Activated T-cell treated with anti-CD3 and anti-CD28 coated beads for 48 hours (primary cell): ENCODE measurements around the gene EXTL1.
A peak's percentile ranks its signal among the peaks of the same experiment; 100 is the strongest.

Experiments
- DNase-seq: peaks from one replicate; pipeline ENCODE4 v3.0.0-alpha.2; 2020; ENCODE audit warnings: low read depth

Gene EXTL1

GRCh38 chr1:26025060-26025459, 3.5 kb downstream of the EXTL1 start:
- no peak for DNase-seq

GRCh38 chr1:26025517-26025916, 3.9 kb downstream of the EXTL1 start:
- no peak for DNase-seq

GRCh38 chr1:26027716-26028489, 6.3 kb downstream of the EXTL1 start:
- no peak for DNase-seq

GRCh38 chr1:26028490-26028980, 7.0 kb downstream of the EXTL1 start:
- DNase-seq, result no peak

DNA sequence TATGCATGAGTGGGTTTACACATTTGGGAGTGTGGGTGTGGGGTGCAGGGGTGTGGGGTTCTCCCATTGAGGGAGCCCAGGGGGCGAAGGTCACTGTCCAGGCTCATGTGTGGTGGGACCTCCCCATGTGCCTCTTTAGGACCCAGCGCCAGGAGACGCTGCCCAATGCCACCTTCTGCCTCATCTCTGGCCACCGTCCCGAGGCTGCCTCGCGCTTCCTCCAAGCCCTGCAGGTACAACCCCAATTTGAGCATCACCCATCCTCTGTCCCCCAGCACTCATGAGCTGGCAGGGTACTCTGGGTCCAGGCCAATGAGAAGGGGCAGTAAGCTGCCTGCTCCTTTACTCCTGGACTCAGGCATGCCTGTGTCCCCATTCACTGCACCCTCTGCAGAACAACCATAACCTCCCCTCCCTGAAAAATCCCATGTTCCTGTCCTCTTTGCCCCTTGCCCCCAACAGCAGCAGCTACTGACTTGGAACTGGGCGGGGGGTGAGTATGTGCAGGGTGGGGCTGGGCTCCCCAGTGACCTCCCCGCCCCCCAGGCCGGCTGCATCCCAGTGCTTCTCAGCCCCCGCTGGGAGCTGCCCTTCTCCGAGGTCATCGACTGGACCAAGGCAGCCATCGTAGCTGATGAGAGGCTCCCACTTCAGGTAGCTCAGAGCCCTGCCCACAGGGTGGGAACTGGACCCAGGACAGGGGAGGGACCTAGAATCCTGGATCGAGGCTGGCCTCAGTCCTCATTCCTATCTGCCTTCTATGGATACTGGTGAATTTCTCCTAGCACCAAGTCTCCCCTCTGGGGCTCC, 7.7 kb downstream of the EXTL1 start:
- DNase-seq, result no peak

GRCh38 chr1:26029864-26030481, 8.4 kb downstream of the EXTL1 start:
- DNase-seq, result no peak

GRCh38 chr1:26031196-26031595, 9.6 kb downstream of the EXTL1 start:
- DNase-seq, result no peak

- no peak for DNase-seq
These were observed 10.1 kb downstream of the EXTL1 start for GRCh38 chr1:26031611-26032220.

GRCh38 chr1:26032656-26033357, 11.2 kb downstream of the EXTL1 start:
- no peak for DNase-seq

- no peak for DNase-seq
These were observed 13.1 kb downstream of the EXTL1 start for GRCh38 chr1:26034504-26035202.

DNA sequence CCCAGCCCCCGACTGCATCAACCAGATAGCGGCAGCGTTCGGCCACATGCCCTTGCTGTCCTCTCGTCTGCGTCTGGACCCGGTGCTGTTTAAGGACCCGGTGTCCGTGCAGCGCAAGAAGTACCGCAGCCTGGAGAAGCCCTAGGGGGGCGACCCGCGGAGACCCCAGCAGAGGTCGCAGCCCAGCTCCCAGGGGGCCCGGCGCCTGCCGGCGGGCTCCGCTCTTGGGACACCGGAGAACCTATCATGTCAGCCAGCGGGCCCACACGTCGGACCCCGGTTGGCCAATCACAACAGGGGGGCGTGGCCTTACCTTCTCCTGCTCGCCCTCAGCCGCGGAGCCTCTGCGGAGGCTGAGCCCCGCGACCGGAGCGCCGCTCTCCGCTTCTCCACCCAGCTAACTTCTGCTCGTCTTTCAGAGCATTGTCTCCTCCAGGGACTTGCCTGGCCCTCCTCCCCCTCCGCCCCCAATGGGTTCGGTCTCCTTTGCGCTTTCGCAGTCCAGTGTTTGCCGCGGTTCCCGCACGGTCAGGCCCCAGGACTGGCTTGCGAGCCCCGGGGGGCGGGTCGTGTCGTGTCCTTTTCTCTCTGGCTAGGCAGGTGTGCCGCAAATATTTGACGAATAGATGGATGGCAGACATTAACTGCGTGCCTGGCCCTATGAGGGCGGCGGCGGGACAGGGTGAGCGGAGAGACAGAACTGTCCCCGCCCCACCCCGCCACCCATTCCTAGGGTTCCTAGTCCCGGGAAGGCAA, 13.8 kb downstream of the EXTL1 start:
- DNase-seq, result peak; percentile 89

DNA sequence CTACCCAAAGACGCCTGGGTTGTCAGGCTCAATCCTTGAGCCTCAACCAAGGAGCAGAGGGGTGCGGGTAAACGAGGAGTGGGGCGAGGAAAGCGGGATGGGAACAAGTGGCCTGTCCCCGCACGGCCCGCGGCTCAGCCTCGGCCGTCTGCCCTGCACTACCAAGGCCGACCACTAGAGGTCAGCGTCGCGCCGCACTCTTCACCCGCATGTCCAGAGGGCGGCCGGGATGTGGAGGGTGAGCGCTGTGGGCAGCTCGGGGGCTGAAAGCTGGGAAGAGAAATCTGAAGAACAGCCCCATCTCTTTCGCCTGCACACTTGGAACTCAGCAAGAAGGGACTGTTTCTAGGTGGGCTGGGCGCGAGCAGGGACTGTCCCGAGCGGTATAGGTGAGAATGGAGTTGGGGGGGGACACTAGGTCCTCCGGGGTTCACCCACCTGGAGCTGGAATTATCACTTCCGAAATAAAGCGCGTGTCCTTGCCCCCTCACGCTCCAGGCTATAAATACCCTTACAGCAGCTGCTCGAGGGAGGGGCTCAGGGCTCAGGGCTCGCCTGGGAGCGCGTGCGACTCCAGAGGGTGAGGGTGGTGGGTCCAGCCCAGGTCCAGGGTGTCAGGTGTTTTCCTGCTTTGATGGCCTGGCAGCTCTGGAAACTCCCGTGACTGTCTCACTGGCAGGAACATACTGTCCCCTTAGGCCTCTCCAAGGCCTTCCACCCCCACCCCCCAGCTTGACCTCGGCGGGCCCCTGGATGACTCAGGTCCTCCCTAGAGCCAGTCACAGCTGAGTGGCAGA, 14.6 kb downstream of the EXTL1 start:
- DNase-seq, result peak; percentile 73

DNA sequence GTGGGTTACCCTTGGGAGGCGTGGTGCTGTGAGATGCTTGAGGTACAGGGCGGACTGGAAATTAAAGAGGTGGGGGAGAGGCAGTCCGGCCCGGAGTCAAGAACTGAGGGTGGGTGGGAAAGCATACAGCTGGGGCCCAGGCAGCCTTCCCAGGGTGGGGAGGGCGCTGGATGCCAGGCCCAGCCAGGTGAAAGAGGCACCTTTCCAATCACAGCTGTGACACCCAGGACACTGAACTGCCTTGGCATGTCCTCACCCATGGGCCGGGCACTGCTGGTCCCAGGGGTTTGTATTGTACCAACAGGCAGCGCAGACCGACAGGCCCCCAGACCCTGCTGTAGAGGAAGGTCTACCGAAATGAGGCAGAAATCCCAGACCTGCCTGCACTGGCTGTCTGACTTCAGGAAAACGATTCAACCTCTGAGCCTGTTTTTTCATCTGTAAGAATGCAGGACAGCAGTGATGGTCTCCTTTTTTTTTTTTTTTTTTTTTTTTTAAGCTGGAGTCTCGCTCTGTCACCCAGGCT, 15.2 kb downstream of the EXTL1 start:
- no peak for DNase-seq

DNA sequence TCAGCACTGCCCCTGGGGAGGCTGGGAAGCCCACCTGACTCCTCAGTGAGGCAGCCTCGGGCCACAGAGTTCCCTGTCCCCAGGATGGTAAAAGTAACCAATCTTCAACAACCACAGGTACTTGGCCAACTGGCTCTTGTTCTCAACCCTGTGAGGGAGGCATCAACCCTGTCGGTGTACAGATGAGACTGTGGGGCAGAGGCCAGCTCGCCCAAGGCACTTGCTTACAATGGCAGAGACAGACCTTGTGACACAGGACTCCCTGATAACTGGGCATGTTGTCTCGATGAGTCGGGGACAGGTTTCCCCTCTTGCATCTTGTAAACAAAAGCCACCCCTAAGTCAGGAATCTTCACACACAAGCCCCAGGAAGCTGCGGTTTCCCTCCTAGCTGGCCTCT, 16.3 kb downstream of the EXTL1 start:
- no peak for DNase-seq

GRCh38 chr1:26038477-26038876, 16.9 kb downstream of the EXTL1 start:
- no peak for DNase-seq

DNA sequence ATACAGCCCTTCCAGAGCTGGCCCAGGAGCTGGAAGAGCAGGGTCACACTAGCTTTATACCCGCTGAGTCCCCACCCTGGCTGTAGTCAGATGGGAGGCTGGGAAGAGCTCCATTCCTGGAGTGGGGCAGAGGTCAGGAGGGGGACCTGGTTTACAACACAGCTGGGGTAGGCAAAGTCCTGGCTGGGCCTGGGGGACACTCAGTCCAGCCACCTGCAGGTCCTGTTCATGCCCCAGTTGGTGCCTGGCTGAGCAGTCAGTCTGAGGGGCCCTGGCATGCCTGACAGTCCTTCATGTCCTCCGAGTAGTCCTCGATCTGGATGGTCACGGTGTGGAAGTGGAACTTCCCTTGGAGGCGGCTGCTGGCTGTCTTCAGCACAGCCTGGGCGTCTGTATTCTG, 17.3 kb downstream of the EXTL1 start:
- DNase-seq, result no peak

GRCh38 chr1:26041401-26041800, 19.8 kb downstream of the EXTL1 start:
- no peak for DNase-seq

- no peak for DNase-seq
These were observed 20.4 kb downstream of the EXTL1 start for GRCh38 chr1:26041978-26042377.

DNA sequence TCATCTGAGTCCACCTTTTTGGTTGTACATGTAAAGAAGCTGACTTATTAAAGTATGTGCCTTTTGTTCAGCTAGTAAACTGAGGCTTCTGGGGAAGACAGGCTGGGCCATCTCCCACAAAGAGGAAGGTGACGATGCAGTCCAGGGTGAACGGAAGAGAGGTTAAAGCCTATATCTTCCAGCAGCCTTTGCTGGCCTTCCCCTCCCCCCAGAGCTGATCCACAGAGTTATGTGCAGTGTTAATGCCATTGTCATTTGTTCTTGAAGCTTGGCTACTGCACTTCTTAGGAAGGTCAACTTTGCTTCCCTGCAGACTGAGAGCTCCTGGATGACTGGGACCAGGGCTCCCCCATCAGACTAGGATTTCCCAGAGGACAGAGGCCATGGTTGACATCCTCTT, 22.2 kb downstream of the EXTL1 start:
- DNase-seq, result no peak
